K562 (cell line): ENCODE measurements around the gene PDCD10. TPM values are rescaled to one million over a fixed set of nuclear protein-coding genes. Genes with fewer than 3 reads are reported as not detected.

ENCODE experiments used
- ATAC-seq: fragments of 200-7000 bp; cut with Tn5 transposase; 3 replicates; pipeline ENCODE4 v1.9.1; 2020; ENCODE audit warnings: moderate library complexity
- BruUV-seq: library from RNA; stranded (reverse); fragments of 400-500 nt; replicated peaks from 2 replicates; lab custom pipeline; 2021; lab: Mats Ljungman, UMichigan
- CTCF ChIA-PET: fragments of 300-600 bp; formaldehyde crosslinking; extraction: SDS; loops from one replicate; lab custom pipeline; 2021; ENCODE audit warnings: low intra/inter-chr PET ratio; lab: Yijun Ruan, JAX
- POLR2A ChIA-PET: fragments of 300-600, 350-650 bp; sonication (Branson Sonifier 250); formaldehyde crosslinking; extraction: SDS; loops from one replicate; lab custom pipeline; 2021; ENCODE audit warnings: antibody characterized with exemption, inconsistent platforms; lab: Yijun Ruan, JAX
- DNase-seq, 4 experiments: peaks; one replicate each; pipeline versions ENCODE4 v3.0.0 to v3.0.0-alpha.2; 2011 to 2018; ENCODE audit warnings: low spot score in 3 of 4, mixed read lengths in 3 of 4; ENCODE audit errors: extremely low read depth in 1 of 4
- FAIRE-seq: peaks from 2 replicates; lab custom pipeline; 2011; peaks lifted over from hg19 to GRCh38; lab: Jason Lieb, UNC
- H2AFZ ChIP-seq: 2 replicates; pipeline ENCODE4 v1.6.0; 2011; ENCODE audit warnings: low read depth, low read length, control low read depth, inconsistent platforms
- H3K27ac ChIP-seq: fragments of 200-600 bp; 3 replicates; pipeline ENCODE4 v1.8.0; 2011; ENCODE audit warnings: low read depth, mild to moderate bottlenecking, control low read depth, inconsistent platforms, low read length, moderate library complexity, mixed read lengths; ENCODE audit errors: extremely low read depth
- H3K27me3 ChIP-seq, 2 experiments: fragments of 300-600 bp in 1 of 2; 2 replicates in 1 of 2; 3 replicates in 1 of 2; pipeline versions ENCODE4 v1.6.0 to v1.8.0; 2011; ENCODE audit warnings: inconsistent platforms in 2 of 2, low read length in 2 of 2, mild to moderate bottlenecking in 1 of 2, mixed read lengths in 1 of 2, moderate library complexity in 1 of 2; ENCODE audit not compliant: control insufficient read depth in 2 of 2, insufficient read depth in 2 of 2
- H3K36me3 ChIP-seq: fragments of 300-600 bp; 3 replicates; pipeline ENCODE4 v1.8.0; 2011; ENCODE audit warnings: mild to moderate bottlenecking, low read length, inconsistent platforms; ENCODE audit not compliant: control insufficient read depth, insufficient read depth
- H3K4me1 ChIP-seq, 2 experiments: fragments of 200-600 bp in 1 of 2; replicated peaks in 1 of 2; 2 replicates in 1 of 2; 3 replicates in 1 of 2; pipeline versions ENCODE4 v1.5.1 to v1.8.0; 2011; ENCODE audit warnings: inconsistent platforms in 2 of 2, low read length in 2 of 2, mild to moderate bottlenecking in 1 of 2, mixed read lengths in 1 of 2, moderate library complexity in 1 of 2; ENCODE audit not compliant: control insufficient read depth in 2 of 2, insufficient read depth in 2 of 2
- H3K4me2 ChIP-seq: 2 replicates; pipeline ENCODE4 v1.6.1; 2011; ENCODE audit warnings: low read length, control low read depth, inconsistent platforms, mixed read lengths; ENCODE audit not compliant: insufficient read depth
- H3K4me3 ChIP-seq: fragments of 200-600 bp; sonication (generic), shearing (Covaris generic); 2 replicates; pipeline ENCODE4 v1.5.1; 2016; ENCODE audit warnings: control low read depth, inconsistent platforms
- H3K79me2 ChIP-seq: fragments of 200-600 bp; 3 replicates; pipeline ENCODE4 v1.8.0; 2011; ENCODE audit warnings: low read length, inconsistent platforms; ENCODE audit not compliant: control insufficient read depth, insufficient read depth
- H3K9ac ChIP-seq, 2 experiments: 2 replicates each; pipeline versions ENCODE4 v1.6.0 to v1.6.1; 2011; ENCODE audit warnings: low read depth in 2 of 2, low read length in 2 of 2, control low read depth in 1 of 2, inconsistent platforms in 1 of 2, mild to moderate bottlenecking in 1 of 2, mixed read lengths in 1 of 2; ENCODE audit not compliant: insufficient read depth in 1 of 2
- H3K9me1 ChIP-seq: one replicate; pipeline ENCODE4 v1.6.0; 2011; ENCODE audit warnings: inconsistent platforms, mild to moderate bottlenecking, low read length, moderate library complexity; ENCODE audit not compliant: control insufficient read depth, insufficient read depth
- H3K9me3 ChIP-seq: replicated peaks from 2 replicates; pipeline ENCODE4 v1.5.1; 2011; ENCODE audit warnings: low read depth, low read length, inconsistent platforms; ENCODE audit not compliant: control insufficient read depth, insufficient read depth
- H4K20me1 ChIP-seq: replicated peaks from 2 replicates; pipeline ENCODE4 v1.6.1; 2011; ENCODE audit warnings: low read length, inconsistent platforms, mixed read lengths; ENCODE audit not compliant: control insufficient read depth, insufficient read depth
- ATF1 ChIP-seq, 2 experiments: fragments of 450-650 bp in 1 of 2; IDR thresholded peaks; 2 replicates each; pipeline ENCODE4 v1.6.1; 2016; ENCODE audit warnings: missing compliant biosample characterization in 1 of 2, missing genetic modification characterization in 1 of 2
- CSDE1 ChIP-seq, 2 experiments: fragments of 450-650 bp; IDR thresholded peaks; 2 replicates each; pipeline ENCODE4 v1.6.1; 2016; ENCODE audit warnings: mild to moderate bottlenecking in 1 of 2
- MCM2 ChIP-seq: fragments of 450-650 bp; IDR thresholded peaks from 2 replicates; pipeline ENCODE4 v1.6.1; 2017; ENCODE audit warnings: low read depth, mild to moderate bottlenecking
- PBX2 ChIP-seq, 2 experiments: IDR thresholded peaks in 1 of 2; conservative IDR thresholded peaks in 1 of 2; 2 replicates each; pipeline ENCODE4 v1.6.1; 2016; ENCODE audit warnings: low read depth in 2 of 2, mild to moderate bottlenecking in 1 of 2, missing compliant biosample characterization in 1 of 2, missing genetic modification characterization in 1 of 2, moderate library complexity in 1 of 2
- TCF15 ChIP-seq: fragments of 250-450 bp; sonication (Bioruptor Pico); IDR thresholded peaks from 2 replicates; pipeline ENCODE4 v1.8.0; 2022; ENCODE audit warnings: moderate library complexity, mild to moderate bottlenecking, inconsistent platforms
- ZBTB11 ChIP-seq, 3 experiments: fragments of 200-800 bp in 1 of 3; fragments of 250-450 bp in 1 of 3; fragments of 450-650 bp in 1 of 3; sonication (Bioruptor Pico) in 1 of 3; sonication (Bioruptor generic) in 1 of 3; formaldehyde crosslinking in 1 of 3; IDR thresholded peaks; 2 replicates each; pipeline versions ENCODE4 v1.6.1 to v1.8.0; 2016 to 2022; ENCODE audit warnings: mild to moderate bottlenecking in 2 of 3, missing genetic modification characterization in 2 of 3, missing compliant biosample characterization in 1 of 3, moderate library complexity in 1 of 3
- ZBTB5 ChIP-seq: fragments of 450-650 bp; IDR thresholded peaks from 2 replicates; pipeline ENCODE4 v1.6.1; 2017; ENCODE audit warnings: antibody characterized with exemption
- ZNF316 ChIP-seq: fragments of 450-650 bp; IDR thresholded peaks from 2 replicates; pipeline ENCODE4 v1.6.1; 2016
- ZNF79 ChIP-seq: fragments of 250-450 bp; sonication (Bioruptor Pico); IDR thresholded peaks from 2 replicates; pipeline ENCODE4 v1.4.0; 2020; ENCODE audit warnings: low read depth, mild to moderate bottlenecking, moderate library complexity
- WGBS: fragments of 100-300 bp; shearing (Covaris generic); methylation state at CpG from one replicate; pipeline ENCODE4 v1.1.6; 2016; ENCODE audit warnings: low coverage, mixed read lengths; ENCODE audit not compliant: insufficient coverage; ENCODE audit errors: missing lambda C conversion rate; 5-methylcytosine and 5-hydroxymethylcytosine counted together
- in situ Hi-C: fragments of 300-500 bp; cut with MboI; formaldehyde crosslinking; loops from 4 replicates; pipeline ENCODE4 v1.15.0; 2018; ENCODE audit warnings: inconsistent platforms, mixed read lengths
- intact Hi-C: fragments of 100-400 bp; cut with micrococcal nuclease; formaldehyde crosslinking; loops from 2 replicates; pipeline ENCODE4 v1.14.2; 2022
- polyA plus RNA-seq, 8 experiments: library from polyadenylated mRNA; depleted of rRNA in 4 of 8; stranded (reverse) in 5 of 8; unstranded in 3 of 8; fragments of >200 nt; fragmentation: Nextera tagmentation in 2 of 8; fragmentation: Illumina TruSeq in 1 of 8; extraction: Ambion mirVana in 2 of 8; extraction: Trizol in 1 of 8; gene quantifications; 2 replicates each; pipeline versions ENCODE4 v1.2.1 to v1.2.3, GENCODE V29; 2011 to 2014; ENCODE audit warnings: inconsistent platforms in 1 of 8, missing spikeins in 1 of 8
- total RNA-seq, 7 experiments: library from RNA; depleted of rRNA in 6 of 7; stranded (reverse); fragments of >200 nt in 6 of 7; fragmentation: Illumina TruSeq in 2 of 7; extraction: Trizol in 2 of 7; gene quantifications; 2 replicates each; pipeline versions ENCODE4 v1.2.1 to v1.2.3, GENCODE V29; 2011 to 2021; ENCODE audit warnings: low replicate concordance in 1 of 7

Gene PDCD10
- total and polyA plus RNA-seq, 9 of the 15 experiments (the other 6 are each of a cell fraction or from before 2014, with no cell fraction given) = 121 to 476 (median 232) TPM

- no peak for TF ChIP-seq MCM2
- TF ChIP-seq, all 486 proteins: peak for 2
Measured at GRCh38 chr3:167729591-167729990, 5.1 kb downstream of the PDCD10 start (continued).

- H3K9ac ChIP-seq = peak overlapping the region in 1 of 2 experiments; percentile 82; a peak in 2 of 4 replicates
- DNase-seq (peak in 2 of 4 experiments; percentile 36 to 66), FAIRE-seq (no peak), ATAC-seq (peak; percentile 64)
- H3K9me1 ChIP-seq = no peaks in the 10 kb centered on the region
- BruUV-seq = no TSS peak
- H3K4me1 ChIP-seq = peaks cover 12 to 32% of the 10 kb centered on the region in 2 experiments
- WGBS = 7% methylated on average over 3 of the region's 3 CpGs
- peak overlapping the region; percentile 73 for H3K4me2 ChIP-seq
- ChIA-PET POLR2A (interaction anchor here (1.1 kb wide), 1 partner anchor 32 kb away, joined by 3 read pairs; no protein-coding TSS in a partner anchor), CTCF (no interaction called here)
- H4K20me1 ChIP-seq = 0 out of 2 replicates have a peak, but pooled peaks cover 9% of the 10 kb centered on the region
- H3K36me3 ChIP-seq = peaks cover 16% of the 10 kb centered on the region; the same call in 2 of the 3 replicates
- peak overlapping the region; percentile 96 for H3K27ac ChIP-seq
- H3K27me3 ChIP-seq = no peaks in the 10 kb centered on the region
- intact Hi-C loops = no loop called here
- no peaks in the 10 kb centered on the region for H3K9me3 ChIP-seq
- no peak overlapping the region for H2AFZ ChIP-seq
- peaks cover 100% of the 10 kb centered on the region for H3K79me2 ChIP-seq
- in situ Hi-C loops = no loop called here
- peak overlapping the region; percentile 15; the same call in 1 of the 2 replicates for H3K4me3 ChIP-seq
- TF ChIP-seq ZNF316 = peak; percentile 66
- TF ChIP-seq ZBTB11 (CRISPR knock-in tag; IDR thresholded peaks at IDR 0.05) = no peak
- TF ChIP-seq TCF15 (CRISPR knock-in tag) = no peak
- TF ChIP-seq ATF1 (CRISPR knock-in tag; IDR thresholded peaks at IDR 0.05) = no peak
- TF ChIP-seq ATF1 (tag; IDR thresholded peaks at IDR 0.05) = peak; percentile 34; the same call in 1 of the 2 replicates
- no peak for TF ChIP-seq CSDE1 (IDR thresholded peaks at IDR 0.05)
- TF ChIP-seq ZNF79 (CRISPR knock-in tag) = no peak
- no peak for TF ChIP-seq ZBTB5
- no peak for TF ChIP-seq PBX2 (CRISPR knock-in tag; IDR thresholded peaks at IDR 0.05; ENCODE audit: low read depth)
- TF ChIP-seq PBX2 (tag; conservative IDR thresholded peaks at IDR 0.05; ENCODE audit: low read depth) = 0 out of 2 replicates have a peak, but pooled peaks have one; percentile 17
Measured at GRCh38 chr3:167728632-167729323, 5.9 kb downstream of the PDCD10 start.
